ENCODE results near the gene ATP5MK.

Gene ATP5MK

GRCh38 chr10:103350517-103351260 lies 45.6 kb downstream of the ATP5MK start, which contains the start of gene PCGF6:
Gene PCGF6, minus strand, starts transcription at chr10:103351140. Its CDS starts 74 bp downstream, at chr10:103351066.
- H3K79me2 ChIP-seq (ENCODE audit: control insufficient read depth, insufficient read depth, low read length): no peaks in the 10 kb centered on the region
- H4K8ac ChIP-seq (ENCODE audit: low read depth, low read length): peak within 1 kb of the TSS; percentile 91
- H3K4me3 ChIP-seq (ENCODE audit: low read length): peak within 1 kb of the TSS; percentile 74
- H3K27me3 ChIP-seq (ENCODE audit: insufficient read depth, low read length, poor library complexity): no peaks in the 10 kb centered on the region
- no peak within 1 kb of the TSS for H3K23ac ChIP-seq (ENCODE audit: low read length)
- no peak within 1 kb of the TSS for H2BK15ac ChIP-seq (replicated peaks; ENCODE audit: low read depth)
- H3K9ac ChIP-seq (ENCODE audit: low read length): peak within 1 kb of the TSS; percentile 87
- no peaks in the 10 kb centered on the region for H3K4me1 ChIP-seq (ENCODE audit: control insufficient read depth, low read depth, low read length)
- peaks cover 1% of the 10 kb centered on the region for H3K36me3 ChIP-seq (ENCODE audit: control insufficient read depth, insufficient read depth, low read length)
- H4K5ac ChIP-seq (ENCODE audit: low read length): no peak within 1 kb of the TSS
- H2BK120ac ChIP-seq (ENCODE audit: low read depth, low read length): no peak within 1 kb of the TSS
- H3K56ac ChIP-seq (ENCODE audit: low read length): peak within 1 kb of the TSS; percentile 91
- H3K4ac ChIP-seq (ENCODE audit: low read depth, low read length): peak within 1 kb of the TSS; percentile 63
- WGBS (ENCODE audit: extremely low coverage, insufficient coverage, low lambda C conversion rate): no CpG with 5 or more reads among the region's 82 CpGs
- H3K4me2 ChIP-seq (ENCODE audit: low read length): peak within 1 kb of the TSS; percentile 55
- H3K18ac ChIP-seq (ENCODE audit: low read length): peak within 1 kb of the TSS; percentile 72
- no peak within 1 kb of the TSS for H2AK5ac ChIP-seq (ENCODE audit: low read length)
- H3K79me1 ChIP-seq (ENCODE audit: low read length): no peaks in the 10 kb centered on the region
- H3K27ac ChIP-seq (ENCODE audit: low read depth, low read length): peak within 1 kb of the TSS; percentile 80
- DNase-seq: peak; percentile 95
- H2BK5ac ChIP-seq (ENCODE audit: low read length): no peak within 1 kb of the TSS

GRCh38 chr10:103350175-103350516 lies 46.1 kb downstream of the ATP5MK start:
- Histone ChIP-seq H4K5ac (ENCODE audit: low read length) (no peak overlapping the region), H2BK5ac (ENCODE audit: low read length) (no peak overlapping the region), H2AK5ac (ENCODE audit: low read length) (no peak overlapping the region), H2BK15ac (replicated peaks; ENCODE audit: low read depth) (no peak overlapping the region), H3K9ac (ENCODE audit: low read length) (peak overlapping the region; percentile 87), H3K79me1 (ENCODE audit: low read length) (no peaks in the 10 kb centered on the region), H3K18ac (ENCODE audit: low read length) (peak overlapping the region; percentile 72), H3K4me2 (ENCODE audit: low read length) (peak overlapping the region; percentile 46), H4K8ac (ENCODE audit: low read depth, low read length) (no peak overlapping the region), H3K56ac (ENCODE audit: low read length) (peak overlapping the region; percentile 91), H3K23ac (ENCODE audit: low read length) (no peak overlapping the region), H3K4ac (ENCODE audit: low read depth, low read length) (no peak overlapping the region), H3K79me2 (ENCODE audit: control insufficient read depth, insufficient read depth, low read length) (no peaks in the 10 kb centered on the region), H2BK120ac (ENCODE audit: low read depth, low read length) (no peak overlapping the region), H3K36me3 (ENCODE audit: control insufficient read depth, insufficient read depth, low read length) (peaks cover 1% of the 10 kb centered on the region), H3K27me3 (ENCODE audit: insufficient read depth, low read length, poor library complexity) (no peaks in the 10 kb centered on the region), H3K27ac (ENCODE audit: low read depth, low read length) (peak overlapping the region; percentile 80), H3K4me3 (ENCODE audit: low read length) (peak overlapping the region; percentile 74), H3K4me1 (ENCODE audit: control insufficient read depth, low read depth, low read length) (no peaks in the 10 kb centered on the region)
- DNase-seq: no peak
- whole genome bisulfite sequencing (ENCODE audit: extremely low coverage, insufficient coverage, low lambda C conversion rate): no CpG with 5 or more reads among the region's 16 CpGs

Measured in mesendoderm (in vitro differentiated cells).